HepG2 (cell line): ENCODE measurements around the gene SLC25A25. TPM values are rescaled to one million over a fixed set of nuclear protein-coding genes. Genes with fewer than 3 reads are reported as not detected.
A peak's percentile ranks its signal among the peaks of the same experiment; 100 is the strongest.

Experiments used
- ATAC-seq: fragments of 200-7000 bp; cut with Tn5 transposase; 3 replicates; pipeline ENCODE4 v1.9.1; 2020; ENCODE audit warnings: mild to moderate bottlenecking, moderate library complexity
- BruUV-seq: library from RNA; stranded (reverse); fragments of 400-500 nt; replicated peaks from 2 replicates; lab custom pipeline; 2021; lab: Mats Ljungman, UMichigan
- CTCF ChIA-PET: fragments of 300-600 bp; formaldehyde crosslinking; extraction: SDS; loops from one replicate; lab custom pipeline; 2021; ENCODE audit warnings: low total read pairs, inconsistent platforms, low intra/inter-chr PET ratio; lab: Yijun Ruan, JAX
- POLR2A ChIA-PET: fragments of 350-600 bp; sonication (Branson Sonifier 250); formaldehyde crosslinking; loops from one replicate; lab custom pipeline; 2020; ENCODE audit warnings: antibody characterized with exemption, inconsistent platforms; lab: Yijun Ruan, JAX
- DNase-seq: peaks from one replicate; pipeline ENCODE4 v3.0.0-alpha.2; 2015; ENCODE audit warnings: low spot score
- FAIRE-seq: peaks from 3 replicates; lab custom pipeline; 2011; peaks lifted over from hg19 to GRCh38; lab: Jason Lieb, UNC
- H2AFZ ChIP-seq: one replicate; pipeline ENCODE4 v1.6.1; 2011; ENCODE audit warnings: low read length, inconsistent platforms
- H3K27ac ChIP-seq: fragments of 300-600 bp; 3 replicates; pipeline ENCODE4 v1.8.0; 2011; ENCODE audit warnings: mixed run types, mild to moderate bottlenecking, mixed read lengths, low read length, inconsistent platforms; ENCODE audit not compliant: insufficient read depth; ENCODE audit errors: extremely low read length
- H3K27me3 ChIP-seq, 2 experiments: fragments of 200-600 bp in 1 of 2; 2 replicates in 1 of 2; 3 replicates in 1 of 2; pipeline versions ENCODE4 v1.6.0 to v1.8.0; 2011; ENCODE audit warnings: low read length in 2 of 2, mild to moderate bottlenecking in 2 of 2, moderate library complexity in 2 of 2, inconsistent platforms in 1 of 2; ENCODE audit not compliant: insufficient read depth in 2 of 2, control insufficient read depth in 1 of 2
- H3K36me3 ChIP-seq, 2 experiments: fragments of 200-600 bp in 1 of 2; replicated peaks in 1 of 2; 2 replicates in 1 of 2; 3 replicates in 1 of 2; pipeline versions ENCODE4 v1.5.1 to v1.8.0; 2011; ENCODE audit warnings: low read length in 2 of 2, inconsistent platforms in 1 of 2; ENCODE audit not compliant: insufficient read depth in 2 of 2, control insufficient read depth in 1 of 2
- H3K4me1 ChIP-seq: 2 replicates; pipeline ENCODE4 v1.5.1; 2012; ENCODE audit warnings: low read length, inconsistent platforms; ENCODE audit not compliant: insufficient read depth
- H3K4me2 ChIP-seq: 2 replicates; pipeline ENCODE4 v1.6.0; 2011; ENCODE audit warnings: low read depth, low read length, inconsistent platforms
- H3K4me3 ChIP-seq, 3 experiments: fragments of 200-600 bp in 1 of 3; sonication (generic), shearing (Covaris generic) in 1 of 3; replicated peaks in 1 of 3; 2 replicates each; pipeline ENCODE4 v1.5.1; 2011 to 2016; ENCODE audit warnings: low read length in 3 of 3, inconsistent platforms in 2 of 3, low read depth in 2 of 3, mild to moderate bottlenecking in 2 of 3, control low read depth in 1 of 3, mixed read lengths in 1 of 3; ENCODE audit not compliant: insufficient read depth in 1 of 3
- H3K79me2 ChIP-seq: one replicate; pipeline ENCODE4 v1.6.1; 2011; ENCODE audit warnings: low read length, inconsistent platforms; ENCODE audit not compliant: insufficient read depth
- H3K9ac ChIP-seq: 2 replicates; pipeline ENCODE4 v1.6.0; 2011; ENCODE audit warnings: mild to moderate bottlenecking, low read depth, low read length, inconsistent platforms; ENCODE audit not compliant: insufficient read depth
- H3K9me3 ChIP-seq: 2 replicates; pipeline ENCODE4 v1.5.1; 2012; ENCODE audit warnings: mild to moderate bottlenecking, low read length
- H4K20me1 ChIP-seq: 2 replicates; pipeline ENCODE4 v1.6.0; 2011; ENCODE audit warnings: inconsistent platforms, mild to moderate bottlenecking, low read length, moderate library complexity; ENCODE audit not compliant: insufficient read depth
- HDAC1 ChIP-seq: sonication (generic); formaldehyde crosslinking; IDR thresholded peaks from 2 replicates; pipeline ENCODE4 v1.5.1; 2020; ENCODE audit warnings: mild to moderate bottlenecking, missing genetic modification reagents
- HDAC2 ChIP-seq: sonication (generic); formaldehyde crosslinking; IDR thresholded peaks from 2 replicates; pipeline ENCODE4 v1.4.0; 2020; ENCODE audit warnings: missing genetic modification reagents
- KAT8 ChIP-seq: IDR thresholded peaks from 2 replicates; pipeline ENCODE4 v1.6.1; 2016; ENCODE audit warnings: missing genetic modification reagents, missing compliant biosample characterization
- PRDM10 ChIP-seq: sonication (generic); formaldehyde crosslinking; IDR thresholded peaks from 2 replicates; pipeline ENCODE4 v1.4.0; 2020; ENCODE audit warnings: low read depth, missing genetic modification reagents
- TCF12 ChIP-seq, 2 experiments: fragments of 450-650 bp in 1 of 2; sonication (generic) in 1 of 2; formaldehyde crosslinking in 1 of 2; IDR thresholded peaks; 2 replicates each; pipeline versions ENCODE4 v1.6.1 to v1.8.0; 2017 to 2022; ENCODE audit warnings: antibody characterized with exemption in 1 of 2, mild to moderate bottlenecking in 1 of 2, missing genetic modification reagents in 1 of 2, moderate library complexity in 1 of 2
- TOE1 ChIP-seq: sonication (generic); formaldehyde crosslinking; IDR thresholded peaks from 2 replicates; pipeline ENCODE4 v1.4.0; 2020; ENCODE audit warnings: mild to moderate bottlenecking, missing genetic modification reagents
- ZBTB26 ChIP-seq: IDR thresholded peaks from 2 replicates; pipeline ENCODE4 v1.6.1; 2016; ENCODE audit warnings: missing compliant biosample characterization, missing genetic modification reagents, borderline replicate concordance
- ZFP36L2 ChIP-seq: sonication (generic); formaldehyde crosslinking; IDR thresholded peaks from 2 replicates; pipeline ENCODE4 v1.4.0; 2020; ENCODE audit warnings: missing genetic modification reagents
- ZNF281 ChIP-seq: sonication (generic); formaldehyde crosslinking; IDR thresholded peaks from 2 replicates; pipeline ENCODE4 v1.4.0; 2020; ENCODE audit warnings: missing genetic modification reagents, borderline replicate concordance
- ZNF512 ChIP-seq: sonication (generic); formaldehyde crosslinking; IDR thresholded peaks from 2 replicates; pipeline ENCODE4 v1.4.0; 2020; ENCODE audit warnings: mild to moderate bottlenecking, missing genetic modification reagents
- ZNF773 ChIP-seq: sonication (generic); formaldehyde crosslinking; IDR thresholded peaks from 2 replicates; pipeline ENCODE4 v1.4.0; 2020; ENCODE audit warnings: missing genetic modification reagents, borderline replicate concordance
- WGBS: methylation state at CpG from one replicate; pipeline ENCODE4 v1.1.6; 2017; ENCODE audit warnings: low lambda C conversion rate; 5-methylcytosine and 5-hydroxymethylcytosine counted together
- in situ Hi-C: cut with HindIII; loops from 2 replicates; pipeline ENCODE4 v1.10.0; 2017; ENCODE audit warnings: low pct_unique_long_range_greater_than_20kb; ENCODE audit not compliant: extremely low pct_ligation_motif_present
- intact Hi-C: fragments of 100-400 bp; cut with micrococcal nuclease; formaldehyde crosslinking; loops from one replicate; pipeline ENCODE4 v1.10.0; 2022; ENCODE audit not compliant: unreplicated experiment
- polyA plus RNA-seq, 8 experiments: library from polyadenylated mRNA; depleted of rRNA in 3 of 8; stranded (reverse) in 7 of 8; unstranded in 1 of 8; fragments of >200 nt; fragmentation: Illumina TruSeq in 4 of 8; extraction: Trizol in 4 of 8; gene quantifications; 2 replicates each; pipeline versions ENCODE4 v1.2.1 to v1.2.3, GENCODE V29; 2011 to 2016; ENCODE audit warnings: low read depth in 4 of 8, missing spikeins in 1 of 8, mixed read lengths in 1 of 8; ENCODE audit not compliant: insufficient read depth in 1 of 8
- total RNA-seq, 5 experiments: library from RNA; depleted of rRNA; stranded (reverse); fragments of >200 nt; fragmentation: Illumina TruSeq; extraction: Trizol; gene quantifications; 2 replicates each; pipeline ENCODE4 v1.2.3, GENCODE V29; 2016; ENCODE audit warnings: low read depth in 1 of 5

The SLC25A25 gene
- total and polyA plus RNA-seq, 2 of the 13 experiments (the other 11 are each of a cell fraction or from before 2014, with no cell fraction given): 10.5 to 24.8 TPM

- no TSS peak for BruUV-seq
- Histone ChIP-seq H4K20me1 (no peaks in the 10 kb centered on the region), H3K27me3 (no peaks in the 10 kb centered on the region), H3K36me3 (peaks cover 2 to 20% of the 10 kb centered on the region in 2 experiments; a peak in 3 of 5 replicates), H3K27ac (peak overlapping the region; percentile 18), H3K4me1 (peaks cover 55% of the 10 kb centered on the region), H3K9me3 (no peaks in the 10 kb centered on the region), H3K9ac (peak overlapping the region; percentile 37; the same call in 1 of the 2 replicates), H3K4me2 (peak overlapping the region; percentile 61), H3K79me2 (no peaks in the 10 kb centered on the region), H2AFZ (no peak overlapping the region), H3K4me3 (peak overlapping the region in 1 of 3 experiments; percentile 27; a peak in 1 of 6 replicates)
- FAIRE-seq (peak; percentile 90), ATAC-seq (peak; percentile 52), DNase-seq (peak; percentile 78)
- ChIA-PET POLR2A (interaction anchor here (0.6 to 1.8 kb wide), 6 partner anchors 11 to 83 kb away, joined by 3 to 6 read pairs (median 4); no protein-coding TSS in a partner anchor), CTCF (interaction anchor here (0.6 to 1.8 kb wide), 12 partner anchors 9 to 331 kb away, joined by 3 to 14 read pairs (median 4); partner anchors contain the start of genes PTGES2 and SLC25A25)
- intact Hi-C loops: loop anchor here (1.0 to 10.0 kb wide), 2 partner anchors 9 to 173 kb away; partner anchors contain the start of gene PTGES2
- 21% methylated on average over 25 of the region's 27 CpGs for WGBS
- in situ Hi-C loops: no loop called here
- TF ChIP-seq KAT8 (CRISPR knock-in tag) (peak; percentile 54), ZBTB26 (peak; percentile 70), ZNF512 (no peak), PRDM10 (CRISPR knock-in tag) (no peak), ZNF773 (CRISPR knock-in tag) (no peak), HDAC1 (peak; percentile 67), HDAC2 (CRISPR knock-in tag) (peak; percentile 73; the same call in 1 of the 2 replicates), TCF12 (IDR thresholded peaks at IDR 0.05) (no peak), TCF12 (CRISPR knock-in tag; IDR thresholded peaks at IDR 0.05) (no peak), TOE1 (CRISPR knock-in tag) (no peak), ZFP36L2 (CRISPR knock-in tag) (no peak), ZNF281 (CRISPR knock-in tag) (no peak)
These were observed 49.8 kb downstream of the SLC25A25 start for GRCh38 chr9:128117613-128118471.
